Measurements from ENCODE around the gene CUEDC2.

DNA sequence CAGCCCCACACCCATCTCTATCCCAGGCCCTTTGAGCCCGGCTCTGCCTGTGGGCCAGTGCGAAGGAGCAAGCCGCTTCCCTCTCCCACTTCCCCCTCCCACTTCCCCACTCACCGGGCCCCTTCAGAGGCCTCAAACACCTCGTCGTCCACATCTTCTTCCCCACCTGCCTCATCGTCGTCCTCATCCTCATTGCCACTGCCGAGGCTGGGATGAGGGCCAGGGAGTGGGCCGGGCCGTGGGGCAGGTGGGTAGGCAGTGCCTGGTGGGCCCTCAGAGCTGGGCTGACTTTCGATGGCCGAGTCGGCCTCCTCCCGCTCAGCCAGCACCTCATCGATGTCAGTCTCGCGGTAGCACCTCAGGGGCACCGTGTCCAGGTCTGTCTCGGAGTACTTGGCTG is 17.6 kb downstream of the CUEDC2 start:
- TF ChIP-seq CTCF (IDR thresholded peaks at IDR 0.05; ENCODE audit: low read depth, low read length, poor library complexity, severe bottlenecking) (no peak), EZH2phosphoT487 (IDR thresholded peaks at IDR 0.05; ENCODE audit: borderline replicate concordance, low read length) (no peak)

All from DOHH2 (cell line).